Ascending aorta (tissue), 2 donors: ENCODE measurements around the gene CLINT1. TPM values are rescaled to one million over a fixed set of nuclear protein-coding genes. Genes with fewer than 3 reads are reported as not detected.

Source experiments
- DNase-seq, 2 donors: peaks; one replicate each; pipeline ENCODE4 v3.0.0-alpha.2; 2019; ENCODE audit warnings: low spot score in 2 of 2
- H3K27ac ChIP-seq, 2 donors: fragments of 200-600 bp; sonication (generic); one replicate each; pipeline ENCODE4 v1.5.1; 2016 to 2017; ENCODE audit warnings: mild to moderate bottlenecking in 1 of 2
- H3K27me3 ChIP-seq: fragments of 200-600 bp; sonication (generic); one replicate; pipeline ENCODE4 v1.5.1; 2017
- H3K36me3 ChIP-seq, 2 donors: fragments of 200-600 bp; sonication (generic); one replicate each; pipeline ENCODE4 v1.5.1; 2016
- H3K4me1 ChIP-seq, 2 donors: fragments of 200-600 bp; sonication (generic); one replicate each; pipeline ENCODE4 v1.5.1; 2016 to 2017; ENCODE audit warnings: mild to moderate bottlenecking in 1 of 2
- H3K4me3 ChIP-seq, 2 donors: fragments of 200-600 bp; sonication (generic); one replicate each; pipeline ENCODE4 v1.5.1; 2016 to 2017; ENCODE audit warnings: mild to moderate bottlenecking in 1 of 2
- H3K9me3 ChIP-seq, 2 donors: fragments of 200-600 bp; sonication (generic); one replicate each; pipeline ENCODE4 v1.5.1; 2016
- intact Hi-C: fragments of 100-400 bp; cut with DNase I; formaldehyde crosslinking; loops from one replicate; pipeline ENCODE4 v1.15.1; 2023
- total RNA-seq: library from RNA; depleted of rRNA; stranded (reverse); fragments of >200 nt; gene quantifications from one replicate; pipeline ENCODE4 v1.1.0, GENCODE V29; 2016
- TF ChIP-seq, protein P1 (sequence below), 3 experiments: fragments of 200-600 bp in 2 of 3; fragments of 450-650 bp in 1 of 3; sonication (generic) in 2 of 3; IDR thresholded peaks; one replicate each; pipeline ENCODE4 v1.5.1; 2016 to 2019; ENCODE audit warnings: antibody characterized with exemption in 3 of 3, mild to moderate bottlenecking in 1 of 3, moderate library complexity in 1 of 3

CLINT1 gene
- total RNA-seq, 1 donor from 2014 or later, result 16.4 TPM

DNA sequence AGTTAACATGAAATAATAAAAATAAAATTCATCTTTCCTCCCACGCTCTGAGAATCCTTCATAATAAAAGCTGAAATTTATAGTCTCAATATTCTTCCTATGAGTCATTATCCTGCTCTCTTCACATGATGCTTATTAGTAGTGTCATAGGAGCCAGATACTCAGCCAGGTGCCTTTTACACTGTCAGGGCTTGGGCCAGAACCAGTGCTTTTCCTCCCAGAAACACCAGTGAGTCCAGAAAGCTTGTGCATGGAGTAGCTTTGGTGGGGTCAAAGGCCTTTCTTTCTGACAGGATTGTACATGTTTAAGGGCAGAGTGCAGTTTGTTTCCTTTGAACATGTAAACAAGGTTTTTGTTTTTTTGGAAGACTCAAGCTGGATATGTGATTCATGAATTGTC, 108.6 kb downstream of the CLINT1 start:
- DNase-seq, result no peak
- TF ChIP-seq, protein P1, sequence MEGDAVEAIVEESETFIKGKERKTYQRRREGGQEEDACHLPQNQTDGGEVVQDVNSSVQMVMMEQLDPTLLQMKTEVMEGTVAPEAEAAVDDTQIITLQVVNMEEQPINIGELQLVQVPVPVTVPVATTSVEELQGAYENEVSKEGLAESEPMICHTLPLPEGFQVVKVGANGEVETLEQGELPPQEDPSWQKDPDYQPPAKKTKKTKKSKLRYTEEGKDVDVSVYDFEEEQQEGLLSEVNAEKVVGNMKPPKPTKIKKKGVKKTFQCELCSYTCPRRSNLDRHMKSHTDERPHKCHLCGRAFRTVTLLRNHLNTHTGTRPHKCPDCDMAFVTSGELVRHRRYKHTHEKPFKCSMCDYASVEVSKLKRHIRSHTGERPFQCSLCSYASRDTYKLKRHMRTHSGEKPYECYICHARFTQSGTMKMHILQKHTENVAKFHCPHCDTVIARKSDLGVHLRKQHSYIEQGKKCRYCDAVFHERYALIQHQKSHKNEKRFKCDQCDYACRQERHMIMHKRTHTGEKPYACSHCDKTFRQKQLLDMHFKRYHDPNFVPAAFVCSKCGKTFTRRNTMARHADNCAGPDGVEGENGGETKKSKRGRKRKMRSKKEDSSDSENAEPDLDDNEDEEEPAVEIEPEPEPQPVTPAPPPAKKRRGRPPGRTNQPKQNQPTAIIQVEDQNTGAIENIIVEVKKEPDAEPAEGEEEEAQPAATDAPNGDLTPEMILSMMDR (IDR thresholded peaks at IDR 0.05), result no peak
- Histone ChIP-seq H3K4me3 (no peak overlapping the region), H3K9me3 (no peaks in the 10 kb centered on the region), H3K36me3 (peaks cover 21 to 36% of the 10 kb centered on the region in 2 donors), H3K4me1 (peaks cover 0 to under 1% of the 10 kb centered on the region in 2 donors), H3K27me3 (no peaks in the 10 kb centered on the region), H3K27ac (no peak overlapping the region)
- intact Hi-C loops, result no loop called here

DNA sequence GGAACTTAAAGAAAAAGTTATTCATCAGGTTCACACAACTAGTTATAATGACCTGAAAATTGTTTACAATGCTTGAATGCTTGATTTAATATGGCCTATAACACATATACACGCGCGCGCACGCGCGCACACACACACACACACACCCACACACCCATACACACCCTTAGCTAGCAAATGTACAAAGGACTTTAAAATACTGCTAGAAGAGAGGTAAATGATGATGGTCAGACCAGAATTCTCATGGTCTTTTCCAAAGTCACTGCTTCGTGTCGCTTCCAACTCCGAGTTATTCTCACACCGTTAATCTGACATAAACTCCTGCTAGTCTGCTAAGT, 109.5 kb downstream of the CLINT1 start:
- peaks cover 2 to 5% of the 10 kb centered on the region in 2 donors for H3K4me1 ChIP-seq
- H3K27ac ChIP-seq, result peak overlapping the region in 1 of 2 donors; percentile 29
- intact Hi-C loops, result no loop called here

DNA sequence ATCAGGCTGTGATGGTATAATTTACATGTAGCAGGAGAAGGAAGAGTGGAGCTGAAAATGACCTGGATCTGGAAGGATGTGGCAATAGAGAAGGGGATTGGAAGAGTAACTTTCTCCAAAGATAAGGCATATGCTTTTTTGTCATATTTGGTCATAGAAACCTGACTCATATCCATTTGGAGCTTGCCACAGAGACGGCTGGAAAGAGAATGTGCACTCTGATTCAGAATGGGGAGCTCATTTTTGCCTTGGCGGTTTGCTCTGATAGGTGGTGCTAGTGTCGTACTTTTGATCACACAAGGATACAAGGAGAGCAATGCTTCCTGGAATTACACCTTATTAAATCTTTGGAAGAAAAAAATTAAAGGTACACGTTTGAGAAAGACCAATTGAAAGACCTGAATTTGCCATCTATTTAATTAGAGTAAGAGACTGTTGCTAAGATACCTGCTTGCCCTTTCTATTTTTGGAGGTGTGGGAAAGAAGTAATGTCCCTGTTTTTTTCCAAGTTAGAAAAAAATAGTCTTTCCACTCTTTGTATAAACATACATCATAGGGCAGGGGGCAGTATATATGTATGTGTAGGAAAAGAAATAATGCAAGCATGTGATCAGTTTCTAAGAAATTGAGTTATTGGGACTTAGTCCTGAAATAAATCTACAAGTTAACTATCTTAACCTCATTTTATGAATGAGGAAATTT, 110.0 kb downstream of the CLINT1 start:
- Histone ChIP-seq H3K27me3 (no peaks in the 10 kb centered on the region), H3K9me3 (no peaks in the 10 kb centered on the region), H3K36me3 (peaks cover 14 to 22% of the 10 kb centered on the region in 2 donors), H3K4me3 (no peak overlapping the region), H3K4me1 (peaks cover 2 to 5% of the 10 kb centered on the region in 2 donors), H3K27ac (peak overlapping the region; percentile 20 to 55)
- intact Hi-C loops, result no loop called here
- TF ChIP-seq, protein P1 (IDR thresholded peaks at IDR 0.05), result no peak
- DNase-seq, result peak in 1 of 2 donors; percentile 65

More for the DNA sequence above, 109.5 kb downstream of the CLINT1 start:
- H3K4me3 ChIP-seq, result no peak overlapping the region
- H3K27me3 ChIP-seq, result no peaks in the 10 kb centered on the region
- no peak for DNase-seq
- H3K9me3 ChIP-seq, result no peaks in the 10 kb centered on the region
- TF ChIP-seq, protein P1 (IDR thresholded peaks at IDR 0.05), result no peak
- H3K36me3 ChIP-seq, result peaks cover 14 to 27% of the 10 kb centered on the region in 2 donors

DNA sequence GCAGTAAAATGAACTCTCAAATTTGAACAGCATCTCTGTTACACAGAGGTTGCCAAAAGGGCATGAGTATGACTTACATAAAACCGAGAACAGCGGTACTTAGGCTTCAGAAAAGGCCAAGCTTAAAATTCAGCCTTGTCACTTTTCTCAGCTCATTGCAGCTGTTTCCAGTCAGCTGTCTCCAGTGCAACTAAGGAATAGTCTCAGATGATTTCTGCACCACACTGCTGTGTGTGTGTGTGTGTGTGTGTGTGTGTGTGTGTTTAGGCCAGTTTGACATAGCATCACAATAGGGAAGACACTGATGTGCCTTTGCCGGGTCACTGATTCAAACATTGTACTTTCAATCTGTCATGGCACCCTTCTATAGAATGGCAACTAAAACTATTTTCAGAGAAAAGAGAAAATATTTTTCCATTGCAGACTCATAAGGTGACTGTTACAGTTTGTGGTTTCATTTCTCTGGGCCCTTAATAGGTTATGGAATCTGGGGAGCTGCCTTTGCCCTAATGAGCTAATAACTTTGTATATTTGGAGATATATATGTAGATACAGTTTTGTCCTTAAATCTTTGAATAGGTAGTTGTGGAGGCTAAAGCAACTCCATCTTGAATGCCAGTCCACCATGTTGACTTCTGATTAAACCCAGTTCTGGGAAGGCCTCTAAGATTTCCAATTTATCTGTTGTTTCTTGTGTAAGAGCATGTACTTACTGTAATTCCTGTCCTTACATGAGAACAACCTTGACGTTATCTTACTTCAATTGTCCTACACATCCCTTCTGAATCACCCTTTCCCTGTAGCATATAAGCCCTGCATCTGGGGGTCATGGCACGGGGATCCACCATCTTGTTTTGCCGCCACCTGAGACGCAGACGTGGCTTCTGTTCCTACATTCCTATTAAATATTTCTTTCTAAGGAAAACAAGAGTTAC, 110.9 kb downstream of the CLINT1 start:
- Histone ChIP-seq H3K36me3 (peaks cover 14 to 15% of the 10 kb centered on the region in 2 donors), H3K9me3 (no peaks in the 10 kb centered on the region), H3K27me3 (no peaks in the 10 kb centered on the region), H3K4me3 (no peak overlapping the region), H3K27ac (peak overlapping the region; percentile 20 to 55), H3K4me1 (peaks cover 2 to 5% of the 10 kb centered on the region in 2 donors)
- DNase-seq, result no peak
- TF ChIP-seq, protein P1 (IDR thresholded peaks at IDR 0.05), result no peak
- intact Hi-C loops, result no loop called here

DNA sequence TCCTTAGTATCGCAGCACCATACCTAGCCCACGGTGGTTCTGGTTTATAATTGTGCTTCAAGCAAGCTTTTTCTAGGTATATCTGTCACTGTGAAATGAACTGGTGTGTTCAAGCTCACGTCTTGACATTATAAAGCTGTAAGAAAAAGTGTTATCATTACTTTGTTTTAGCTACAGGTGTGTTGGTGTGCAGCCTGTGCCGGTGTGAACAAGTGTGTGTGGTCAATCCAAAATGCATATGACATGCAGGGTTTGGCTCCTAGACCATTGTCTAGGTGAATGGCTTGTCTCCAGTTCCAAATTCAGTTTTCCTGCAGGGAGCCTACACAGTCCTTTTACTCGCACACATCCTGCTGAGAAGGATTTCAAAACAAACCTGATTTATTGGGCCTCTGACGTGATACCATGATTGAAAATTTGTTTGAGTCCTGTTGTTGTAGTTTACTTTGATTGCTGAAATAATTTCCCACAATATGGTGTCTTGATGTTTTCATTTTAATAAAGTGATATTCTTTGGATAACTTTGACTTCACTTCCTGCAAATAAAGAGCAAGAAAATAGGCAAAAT, 111.7 kb downstream of the CLINT1 start:
- TF ChIP-seq, protein P1 (IDR thresholded peaks at IDR 0.05), result no peak
- H3K27me3 ChIP-seq, result no peaks in the 10 kb centered on the region
- intact Hi-C loops, result no loop called here
- no peak overlapping the region for H3K4me3 ChIP-seq
- peaks cover 6 to 7% of the 10 kb centered on the region in 2 donors for H3K36me3 ChIP-seq
- H3K27ac ChIP-seq, result peak overlapping the region; percentile 6 to 55
- DNase-seq, result no peak
- peaks cover 2 to 5% of the 10 kb centered on the region in 2 donors for H3K4me1 ChIP-seq
- H3K9me3 ChIP-seq, result no peaks in the 10 kb centered on the region
